ENCODE measurements around the gene PLAGL2.
"Not testable (repeated sequence)": the region's sequence is repeated elsewhere in the genome, so short reads cannot be mapped to it uniquely, and the experiment has no call there.

PLAGL2 gene

GRCh38 chr20:32179515-32179914 is 28.0 kb downstream of the PLAGL2 start:
- no peak for DNase-seq

DNA sequence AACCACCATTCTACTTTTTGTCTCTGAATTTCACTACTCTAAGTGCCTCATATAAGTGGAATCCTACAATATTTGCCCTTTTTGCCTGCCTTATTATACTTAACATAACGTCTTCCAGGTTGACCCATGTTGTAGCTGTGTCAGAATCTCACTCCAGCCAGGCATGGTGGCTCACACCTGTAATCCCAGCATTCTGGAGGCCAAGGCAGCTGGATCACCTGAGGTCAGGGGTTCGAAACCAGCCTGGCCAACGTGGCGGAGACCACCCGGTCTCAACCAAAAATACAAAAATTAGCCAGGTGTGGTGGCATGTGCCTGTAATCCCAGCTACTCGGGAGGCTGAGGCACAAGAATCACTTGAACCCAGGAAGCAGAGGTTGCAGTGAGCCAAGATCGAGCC is 29.8 kb downstream of the PLAGL2 start:
- not testable (repeated sequence) for DNase-seq

DNA sequence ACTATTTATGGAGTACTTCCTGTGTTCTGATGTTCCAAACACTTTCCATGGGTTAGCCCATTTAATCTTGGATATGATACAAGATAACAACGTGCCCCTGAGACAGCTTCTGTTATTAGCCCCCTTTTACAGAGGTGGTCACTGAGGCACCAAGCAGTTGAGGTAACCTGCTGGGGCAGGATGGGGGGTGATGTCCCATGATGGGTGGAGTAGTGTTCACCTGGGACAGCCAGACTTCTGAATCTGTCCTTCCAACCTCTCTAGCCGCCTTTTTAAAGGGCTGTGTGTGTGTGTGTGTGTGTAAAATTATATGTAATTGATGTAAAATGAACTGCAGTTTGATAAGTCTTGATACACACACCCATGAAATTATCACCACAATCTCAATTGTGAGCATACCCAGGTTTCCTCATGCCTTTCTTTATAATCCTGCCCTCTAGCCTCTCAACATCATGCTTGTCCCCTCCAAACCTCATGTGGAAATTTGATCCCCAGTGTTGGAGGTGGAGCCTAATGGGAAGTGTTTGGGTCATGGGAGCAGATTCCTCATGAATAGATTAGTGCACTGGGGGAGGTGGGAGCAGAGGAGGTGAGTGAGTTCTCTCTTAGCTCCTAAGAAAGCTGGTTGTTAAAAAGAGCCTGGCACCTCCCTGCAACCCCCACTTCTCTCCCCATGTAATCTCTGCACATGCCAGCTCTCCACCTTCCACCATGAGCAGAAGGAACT is 39.2 kb downstream of the PLAGL2 start:
- no peak for DNase-seq

DNA sequence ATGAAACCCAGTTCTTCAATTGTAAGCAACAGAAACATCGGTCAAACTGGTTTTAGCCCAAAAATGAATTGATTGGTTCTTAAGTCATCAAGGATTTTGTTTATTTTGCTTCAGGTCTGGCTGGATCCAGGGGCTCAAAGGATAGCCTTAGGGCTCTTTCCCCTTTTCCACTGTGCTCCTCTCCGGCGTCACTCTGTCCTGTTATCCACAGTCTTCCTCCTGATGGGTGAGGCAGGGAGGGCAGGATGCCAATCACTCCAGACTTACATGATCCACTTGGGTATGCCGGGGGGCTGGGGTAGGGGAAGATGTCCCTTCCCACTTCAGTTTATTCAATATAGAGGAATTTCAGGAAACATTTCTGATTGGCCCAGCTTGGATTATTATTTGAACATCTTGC is 40.0 kb downstream of the PLAGL2 start:
- no peak for DNase-seq

GRCh38 chr20:32165836-32166545 is 41.6 kb downstream of the PLAGL2 start:
- no peak for DNase-seq

- DNase-seq, result no peak
These were observed 42.4 kb downstream of the PLAGL2 start for GRCh38 chr20:32164984-32165735.

- DNase-seq, result no peak
These were observed 43.6 kb downstream of the PLAGL2 start for GRCh38 chr20:32163951-32164350.

DNA sequence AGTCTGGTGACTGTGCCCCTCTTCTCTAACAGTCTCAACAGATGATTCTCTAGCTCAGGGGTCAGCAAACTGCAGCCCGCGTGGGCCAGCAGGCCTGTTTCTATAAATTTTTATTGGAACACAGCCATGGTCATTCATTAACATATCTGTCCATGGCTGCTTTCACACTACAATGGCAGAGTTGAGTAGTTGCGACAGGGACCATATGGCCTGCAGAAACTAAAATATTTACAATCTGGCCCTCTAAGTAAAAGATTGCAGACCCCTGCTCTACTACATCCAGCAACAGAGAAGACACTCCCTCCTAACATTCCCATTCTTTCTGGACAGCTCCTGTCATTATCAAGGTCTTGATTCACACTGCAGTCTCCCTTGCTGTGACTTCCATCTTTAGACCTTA is 45.2 kb downstream of the PLAGL2 start:
- no peak for DNase-seq

DNA sequence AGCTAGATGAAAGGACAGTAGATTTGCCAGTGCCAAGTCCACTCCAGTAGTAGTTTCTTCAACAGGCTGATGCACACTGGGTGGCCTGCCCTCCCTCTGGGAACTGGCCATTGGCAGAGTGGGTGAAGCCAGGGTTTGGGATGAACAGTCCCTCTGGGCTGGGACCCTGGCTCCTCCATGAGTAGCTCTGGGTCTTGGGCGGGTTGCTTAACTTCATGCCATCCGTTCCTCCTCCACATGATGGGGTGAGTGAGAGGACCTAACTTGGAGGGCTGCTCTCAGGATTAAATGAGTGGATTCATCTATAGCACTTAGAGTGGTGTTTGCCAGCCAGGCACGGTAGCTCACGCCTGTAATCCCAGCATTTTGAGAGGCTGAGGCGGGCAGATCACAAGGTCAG is 47.2 kb downstream of the PLAGL2 start:
- DNase-seq, result no peak

DNA sequence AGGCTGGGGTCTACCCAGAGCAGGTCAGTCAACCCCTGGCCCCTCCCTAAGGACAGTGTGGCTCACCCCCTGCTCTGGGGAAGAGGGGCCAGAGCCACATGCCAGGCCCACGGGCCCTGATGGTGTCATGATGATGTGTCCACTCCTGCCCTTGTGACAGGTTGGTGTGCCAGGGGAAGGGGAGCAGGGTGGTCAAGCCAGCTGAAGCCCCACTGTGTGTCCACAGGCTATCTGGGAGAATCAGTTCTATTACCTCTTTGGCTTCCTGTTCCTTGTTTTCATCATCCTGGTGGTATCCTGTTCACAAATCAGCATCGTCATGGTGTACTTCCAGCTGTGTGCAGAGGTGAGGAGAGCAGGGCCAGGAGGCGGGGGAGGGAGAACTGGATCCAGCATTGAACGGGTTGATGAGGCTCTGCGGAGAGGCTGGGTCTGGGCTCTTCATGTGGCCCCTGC is 47.7 kb downstream of the PLAGL2 start:
- DNase-seq, result no peak

- no peak for DNase-seq
These were observed 48.4 kb downstream of the PLAGL2 start for GRCh38 chr20:32158943-32159660.

DNA sequence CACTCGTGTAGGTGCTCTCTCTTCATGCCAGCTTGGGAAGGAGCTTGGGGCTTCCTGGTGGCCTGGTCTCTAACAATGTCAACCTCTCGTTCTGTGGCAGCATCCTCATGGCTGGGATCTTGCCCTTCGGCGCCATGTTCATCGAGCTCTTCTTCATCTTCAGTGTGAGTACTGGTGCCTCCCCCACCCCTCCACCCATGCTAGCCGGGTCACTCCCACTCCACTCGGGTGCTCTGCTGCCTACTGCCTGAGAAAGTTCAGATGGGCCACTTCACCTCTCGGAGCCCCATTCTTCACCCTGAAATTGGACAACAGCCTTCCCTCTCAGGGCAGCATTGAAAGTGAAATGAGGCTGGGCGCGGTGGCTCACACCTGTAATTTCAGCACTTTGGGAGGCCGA is 49.2 kb downstream of the PLAGL2 start:
- no peak for DNase-seq

GRCh38 chr20:32157611-32158010 is 49.9 kb downstream of the PLAGL2 start:
- DNase-seq, result no peak

- DNase-seq, result no peak
These were observed 52.2 kb downstream of the PLAGL2 start for GRCh38 chr20:32155017-32155981.

DNA sequence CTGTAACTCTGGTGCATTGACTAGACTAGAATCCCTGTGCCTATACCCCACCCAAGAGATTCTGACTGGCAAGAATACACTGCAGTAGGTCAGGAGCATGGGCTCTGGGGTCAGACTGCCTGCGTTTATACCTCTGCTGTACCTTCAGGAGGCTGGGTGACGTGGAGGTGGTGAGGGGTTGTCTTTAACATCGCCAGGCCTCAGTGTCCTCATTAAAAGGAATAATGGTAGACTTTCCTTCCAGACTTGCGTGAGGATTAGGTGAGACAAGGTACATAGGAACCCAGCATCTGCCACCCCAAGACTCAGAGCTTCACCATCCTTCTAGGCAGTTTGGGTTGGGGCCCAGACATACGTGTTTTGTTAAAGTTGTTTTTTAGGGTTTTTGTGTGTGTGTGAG is 53.8 kb downstream of the PLAGL2 start:
- no peak for DNase-seq

DNA sequence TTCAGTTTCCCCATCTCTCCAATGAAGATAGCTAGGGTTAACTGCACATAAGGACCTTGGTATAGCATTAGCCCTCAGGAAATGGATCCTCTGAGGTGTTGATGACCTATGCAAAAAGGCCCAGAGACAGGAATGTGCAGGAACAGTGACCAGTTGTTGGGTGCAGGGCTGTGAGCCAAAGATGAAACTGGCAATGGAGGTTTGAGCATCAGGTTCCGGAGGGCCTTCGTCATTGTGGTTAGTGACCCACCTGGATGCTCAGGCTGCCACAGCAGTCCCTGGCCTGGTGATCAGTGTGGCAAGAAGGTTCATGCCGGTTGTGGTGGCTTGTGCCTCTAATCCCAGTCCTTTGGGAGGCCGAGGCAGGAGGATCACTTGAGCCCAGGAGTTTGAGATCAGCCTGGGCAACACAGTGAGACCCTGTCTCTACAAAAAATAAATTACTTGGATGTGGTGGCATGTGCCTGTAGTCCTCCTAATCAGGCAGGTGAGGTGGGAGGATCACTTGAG is 54.3 kb downstream of the PLAGL2 start:
- no peak for DNase-seq

GRCh38 chr20:32152421-32153155 is 55.0 kb downstream of the PLAGL2 start:
- DNase-seq, result no peak

- no peak for DNase-seq
These were observed 57.2 kb downstream of the PLAGL2 start for GRCh38 chr20:32150291-32150848.

GRCh38 chr20:32149566-32150170 is 57.9 kb downstream of the PLAGL2 start:
- no peak for DNase-seq

All from NCI-H1048 (cell line).